Brain pericyte (primary cell): Measurements from ENCODE around the gene RIMS3.

ENCODE experiments used
- DNase-seq: peaks from one replicate; pipeline ENCODE4 v3.0.0-alpha.2; 2012; ENCODE audit warnings: low read depth, low spot score

RIMS3 gene

GRCh38 chr1:40691538-40692428, 26.3 kb upstream of the RIMS3 start, which contains the start of gene NFYC:
NFYC (plus strand) TSS chr1:40691704; CDS start chr1:40738844, 47,140 bp downstream.
- peak; percentile 92 for DNase-seq

GRCh38 chr1:40690771-40691537, 25.5 kb upstream of the RIMS3 start:
- DNase-seq, result no peak

DNA sequence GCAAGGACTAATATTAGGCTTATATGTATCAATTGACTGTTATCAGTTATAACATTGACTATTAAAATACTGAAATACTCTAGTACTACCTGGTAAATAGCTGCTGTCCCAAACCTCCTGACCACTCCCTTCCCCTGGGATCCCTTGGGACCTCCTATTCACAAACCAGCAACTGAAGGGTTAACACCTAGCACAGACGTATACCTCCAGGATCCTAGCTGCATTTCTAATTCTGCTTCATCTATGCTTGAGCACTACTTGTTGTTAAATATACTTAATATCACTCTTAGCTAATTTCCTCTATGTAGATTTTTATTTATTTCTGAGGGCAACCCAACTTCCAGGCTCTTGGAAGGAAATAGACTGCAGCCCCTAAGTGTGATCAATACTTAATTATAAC, 24.3 kb upstream of the RIMS3 start:
- DNase-seq, result no peak

DNA sequence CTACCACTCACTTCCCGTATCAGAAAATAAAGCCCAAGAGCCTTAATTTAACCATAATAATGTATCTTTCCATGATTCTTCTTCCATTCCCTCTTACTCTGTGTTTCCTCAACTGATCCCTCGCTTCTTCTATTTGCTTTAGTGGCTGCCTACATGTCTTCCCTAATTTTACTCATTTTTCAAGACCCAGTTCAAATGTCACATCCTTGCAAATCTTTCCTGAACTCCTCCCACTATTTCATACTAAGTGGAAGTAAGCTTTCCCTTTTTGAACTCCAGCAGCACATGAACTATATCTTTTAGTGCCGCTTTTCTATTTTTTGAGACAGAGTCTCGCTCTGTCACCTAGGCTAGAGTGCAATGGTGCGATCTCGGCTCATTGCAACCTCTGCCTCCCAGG, 22.2 kb upstream of the RIMS3 start:
- no peak for DNase-seq

DNA sequence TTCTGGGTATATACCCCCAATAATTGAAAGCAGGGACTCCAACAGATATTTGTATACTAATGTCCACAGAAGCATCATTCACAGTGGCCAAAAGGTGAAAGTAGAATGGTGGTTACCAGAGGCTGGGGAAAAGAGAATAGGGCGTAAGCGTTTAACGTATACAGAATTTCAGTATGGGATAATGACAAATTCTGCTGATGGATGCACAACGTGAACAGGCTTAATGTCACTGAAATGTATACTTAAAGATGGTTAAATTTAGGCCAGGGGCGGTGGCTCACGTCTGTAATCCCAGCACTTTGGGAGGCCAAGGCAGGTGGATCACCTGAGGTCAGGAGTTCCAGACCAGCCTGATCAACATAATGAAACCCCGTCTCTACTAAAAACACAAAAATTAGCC, 21.6 kb upstream of the RIMS3 start:
- DNase-seq, result no peak

DNA sequence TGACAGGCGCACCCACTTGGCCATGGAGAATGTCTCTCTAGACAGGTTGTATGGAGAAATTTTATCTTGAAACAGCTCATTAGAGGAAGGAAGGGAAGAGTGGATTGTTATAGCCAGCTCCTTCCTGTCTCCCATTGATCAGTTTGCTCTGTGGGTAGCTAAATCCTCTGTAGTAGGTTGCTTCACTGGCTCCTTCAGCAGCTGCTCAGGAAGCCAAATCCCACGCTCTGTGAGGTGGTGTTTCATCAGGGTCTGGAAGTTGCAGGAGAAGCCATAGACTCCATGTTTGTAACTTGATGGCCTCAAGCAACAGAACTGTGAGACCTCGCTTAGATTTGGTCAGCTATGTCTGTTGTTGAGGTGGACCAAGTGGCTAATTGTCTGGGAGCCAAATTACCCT, 19.2 kb upstream of the RIMS3 start:
- no peak for DNase-seq

- no peak for DNase-seq
These were observed 13.9 kb upstream of the RIMS3 start for GRCh38 chr1:40679165-40679953.

DNA sequence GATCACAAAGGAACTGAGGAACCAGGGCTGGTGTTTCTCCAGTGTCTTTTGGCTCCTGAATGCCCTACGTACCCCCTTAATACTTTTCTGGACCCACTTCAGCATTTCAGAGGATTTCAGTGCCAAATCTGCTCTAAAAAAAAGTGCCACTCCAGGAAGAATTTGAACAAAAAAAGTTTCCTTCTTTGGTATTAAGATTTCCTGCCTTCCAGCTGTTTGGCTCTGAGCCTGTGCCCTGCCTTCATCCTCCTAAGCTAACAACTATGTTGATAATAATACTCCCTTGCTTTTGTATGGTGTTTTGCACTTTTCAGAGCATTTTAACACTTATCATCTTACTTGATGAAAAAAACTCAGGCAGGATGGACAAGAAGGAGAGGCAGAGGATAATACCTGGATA, 11.0 kb upstream of the RIMS3 start:
- DNase-seq, result no peak

GRCh38 chr1:40673452-40673851, 8.0 kb upstream of the RIMS3 start:
- no peak for DNase-seq

GRCh38 chr1:40668769-40669525, 3.5 kb upstream of the RIMS3 start:
- peak; percentile 37 for DNase-seq

- no peak for DNase-seq
These were observed 691 bp downstream of the RIMS3 start for GRCh38 chr1:40664791-40665190.

DNA sequence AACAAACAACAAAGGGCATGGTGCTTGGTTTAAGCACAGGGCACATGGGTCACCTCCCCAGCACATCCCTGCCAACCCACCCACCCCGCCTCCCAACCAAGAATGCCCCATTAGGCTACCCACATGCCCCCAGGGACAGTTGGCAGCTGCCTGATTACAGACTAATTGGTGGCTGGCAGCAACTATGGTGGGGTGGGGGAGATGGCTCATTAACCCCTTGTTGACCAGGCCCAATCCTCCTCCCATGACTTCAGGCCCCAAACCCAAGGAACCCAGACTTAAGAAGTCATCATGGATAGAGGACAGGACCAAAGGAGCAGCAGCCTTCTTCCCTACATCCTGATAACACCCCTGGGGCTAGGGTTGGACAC, 1.3 kb downstream of the RIMS3 start:
- DNase-seq, result no peak

DNA sequence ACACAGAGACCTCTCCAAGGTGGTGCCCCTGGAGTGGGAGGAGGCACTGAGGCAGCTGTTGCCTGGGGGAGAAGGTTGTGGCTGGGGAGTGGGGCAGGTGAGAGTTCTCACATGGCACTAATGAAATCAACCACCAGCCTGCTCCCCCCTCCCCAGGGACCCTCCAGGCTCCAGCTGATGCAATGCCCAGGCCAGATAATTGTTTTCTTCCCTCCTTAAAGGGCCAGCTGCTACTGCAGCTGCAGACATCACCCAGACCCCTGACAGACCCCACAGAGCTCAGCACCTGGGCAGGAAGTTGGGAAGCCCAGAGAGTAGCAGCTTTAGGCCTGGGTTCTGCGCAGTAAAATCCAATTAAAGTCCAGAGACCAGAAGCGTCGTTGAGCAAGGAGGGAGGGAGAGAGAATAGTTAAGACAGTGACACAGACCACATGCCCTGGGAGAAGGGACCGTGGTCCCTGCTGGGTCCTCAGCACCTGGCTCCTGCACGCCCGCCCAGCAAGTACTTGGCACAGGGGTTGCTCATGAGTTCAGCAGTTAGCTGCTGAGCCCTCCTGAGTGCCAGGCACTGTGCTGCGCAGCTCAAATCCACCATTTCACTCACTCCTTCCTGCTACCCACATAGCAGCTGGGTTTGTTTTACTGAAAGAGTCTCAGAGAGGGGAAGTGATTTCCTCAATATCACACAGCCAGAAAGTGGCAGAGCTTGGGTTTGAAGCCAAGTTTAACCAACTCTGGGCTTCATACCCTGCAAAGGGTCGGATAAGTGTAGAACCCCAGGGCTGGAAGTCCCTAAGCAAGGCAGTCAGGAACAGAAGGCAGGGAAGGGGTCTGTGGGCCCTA, 1.9 kb downstream of the RIMS3 start:
- DNase-seq, result no peak

GRCh38 chr1:40662864-40663263, 2.6 kb downstream of the RIMS3 start:
- DNase-seq, result no peak

DNA sequence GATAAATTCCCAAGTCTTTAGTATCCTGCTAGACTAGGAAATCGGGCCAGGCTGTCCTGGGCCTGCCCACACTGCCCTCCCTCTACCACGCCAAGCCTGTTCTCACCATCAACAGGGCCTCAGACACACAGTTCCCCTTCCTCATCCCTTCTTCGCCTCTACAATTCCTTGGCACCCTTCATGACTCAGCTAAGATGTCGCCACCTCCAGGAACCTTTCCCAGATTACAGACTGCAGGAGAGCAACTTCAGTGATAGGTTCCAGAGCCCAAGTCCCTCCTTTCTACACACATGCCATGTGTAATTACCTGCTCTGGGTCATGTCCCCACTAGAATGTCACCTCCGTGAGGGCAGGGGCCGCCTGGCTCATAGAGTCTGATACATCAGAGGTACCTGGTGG, 3.3 kb downstream of the RIMS3 start:
- DNase-seq, result no peak

DNA sequence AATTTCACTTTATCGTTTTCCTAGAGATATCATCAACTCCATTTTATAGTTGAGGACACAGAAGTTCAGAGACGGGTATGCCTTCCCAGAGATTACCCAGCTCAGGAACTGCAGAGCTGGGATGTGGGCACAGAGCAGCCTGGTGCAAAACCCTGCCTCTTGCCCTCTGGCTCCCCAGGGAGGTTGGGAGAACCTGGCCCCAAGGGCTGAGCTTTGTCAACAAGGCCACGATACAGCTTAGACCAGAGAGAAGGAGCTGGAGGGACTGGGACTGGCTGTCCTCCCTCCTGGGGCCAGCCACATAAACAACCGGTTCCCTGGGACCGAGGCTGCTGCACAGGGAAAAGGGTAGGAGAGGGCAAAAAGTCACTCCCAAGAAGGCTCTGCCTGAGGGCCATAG, 3.8 kb downstream of the RIMS3 start:
- no peak for DNase-seq

- no peak for DNase-seq
These were observed 5.9 kb downstream of the RIMS3 start for GRCh38 chr1:40659649-40659947.

DNA sequence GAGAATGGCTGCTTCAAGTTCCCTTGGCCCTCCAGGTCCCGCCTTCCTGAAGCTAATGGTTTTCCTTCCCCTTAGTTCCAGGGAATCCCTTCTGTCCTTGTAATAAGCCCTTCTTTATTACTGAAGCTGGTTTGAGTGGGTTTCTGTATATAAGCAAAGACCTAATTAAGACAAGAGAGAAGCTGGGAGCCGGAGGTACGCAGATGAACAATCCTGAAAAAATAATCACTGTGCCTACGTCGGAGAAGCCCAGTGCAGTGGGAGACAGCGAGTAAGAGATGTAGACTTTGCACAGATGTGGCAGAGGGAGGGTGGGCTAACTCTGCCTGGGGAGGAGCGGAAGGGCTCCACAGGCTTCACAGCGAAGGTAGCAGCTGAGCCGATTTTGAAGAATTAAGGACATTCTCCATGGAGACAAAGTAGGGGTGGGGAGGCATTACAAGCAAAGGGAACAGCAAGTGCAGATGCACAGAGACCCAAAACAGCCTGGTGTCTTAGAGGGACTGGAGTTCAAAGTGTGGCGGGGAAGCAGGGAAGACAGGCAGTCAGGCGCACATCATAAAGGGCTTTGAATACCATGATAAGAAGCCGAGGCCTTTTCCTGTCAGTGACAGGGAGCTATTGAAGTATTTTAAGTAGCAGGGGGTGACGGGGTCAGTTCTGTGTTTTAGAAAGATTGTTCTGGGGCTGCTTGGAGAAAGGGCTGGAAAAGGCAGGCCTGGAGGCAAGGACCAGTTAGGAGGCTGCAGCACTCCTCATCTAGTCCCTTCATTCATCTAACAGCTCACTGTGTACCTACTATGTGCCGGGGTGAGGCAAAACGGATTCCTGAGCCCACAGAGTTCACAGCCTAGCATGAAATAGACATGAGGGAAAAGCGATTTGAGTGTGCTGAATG, 6.5 kb downstream of the RIMS3 start:
- no peak for DNase-seq

DNA sequence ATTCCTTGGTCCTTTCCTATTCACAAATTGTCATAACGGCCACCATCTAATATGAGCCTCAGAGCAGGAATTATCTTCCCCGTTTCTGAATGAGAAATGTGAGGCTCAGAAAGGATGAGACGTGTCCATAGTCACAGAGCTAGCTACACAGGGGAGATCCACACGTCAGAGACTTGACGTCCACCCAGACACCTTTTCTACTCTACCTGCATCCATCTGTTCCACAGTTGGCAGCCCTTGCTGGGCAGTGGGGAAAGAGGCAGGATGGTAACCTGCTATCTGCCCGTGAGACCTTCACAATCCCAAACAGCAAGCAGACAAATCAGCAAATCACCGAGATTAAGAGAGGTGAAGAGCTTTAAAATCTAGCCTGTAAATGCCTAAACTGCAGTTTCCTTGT, 8.4 kb downstream of the RIMS3 start:
- no peak for DNase-seq
